Measurements from ENCODE around the gene QRSL1.

GRCh38 chr6:106617302-106617701 is 12.1 kb upstream of the QRSL1 start:
- TF ChIP-seq, protein P1, sequence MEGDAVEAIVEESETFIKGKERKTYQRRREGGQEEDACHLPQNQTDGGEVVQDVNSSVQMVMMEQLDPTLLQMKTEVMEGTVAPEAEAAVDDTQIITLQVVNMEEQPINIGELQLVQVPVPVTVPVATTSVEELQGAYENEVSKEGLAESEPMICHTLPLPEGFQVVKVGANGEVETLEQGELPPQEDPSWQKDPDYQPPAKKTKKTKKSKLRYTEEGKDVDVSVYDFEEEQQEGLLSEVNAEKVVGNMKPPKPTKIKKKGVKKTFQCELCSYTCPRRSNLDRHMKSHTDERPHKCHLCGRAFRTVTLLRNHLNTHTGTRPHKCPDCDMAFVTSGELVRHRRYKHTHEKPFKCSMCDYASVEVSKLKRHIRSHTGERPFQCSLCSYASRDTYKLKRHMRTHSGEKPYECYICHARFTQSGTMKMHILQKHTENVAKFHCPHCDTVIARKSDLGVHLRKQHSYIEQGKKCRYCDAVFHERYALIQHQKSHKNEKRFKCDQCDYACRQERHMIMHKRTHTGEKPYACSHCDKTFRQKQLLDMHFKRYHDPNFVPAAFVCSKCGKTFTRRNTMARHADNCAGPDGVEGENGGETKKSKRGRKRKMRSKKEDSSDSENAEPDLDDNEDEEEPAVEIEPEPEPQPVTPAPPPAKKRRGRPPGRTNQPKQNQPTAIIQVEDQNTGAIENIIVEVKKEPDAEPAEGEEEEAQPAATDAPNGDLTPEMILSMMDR (IDR thresholded peaks at IDR 0.05 in 4 of 5, conservative IDR thresholded peaks at IDR 0.05 in 1 of 5), result no peak
- TF ChIP-seq POLR2A (IDR thresholded peaks at IDR 0.05), result no peak
